COLO668 (cell line): Measurements from ENCODE around the gene CHMP4B.

ENCODE experiments used
- DNase-seq: peaks from one replicate; lab custom pipeline; 2025; ENCODE audit not compliant: unreplicated experiment; lab: John Stamatoyannopoulos, UW

CHMP4B gene

DNA sequence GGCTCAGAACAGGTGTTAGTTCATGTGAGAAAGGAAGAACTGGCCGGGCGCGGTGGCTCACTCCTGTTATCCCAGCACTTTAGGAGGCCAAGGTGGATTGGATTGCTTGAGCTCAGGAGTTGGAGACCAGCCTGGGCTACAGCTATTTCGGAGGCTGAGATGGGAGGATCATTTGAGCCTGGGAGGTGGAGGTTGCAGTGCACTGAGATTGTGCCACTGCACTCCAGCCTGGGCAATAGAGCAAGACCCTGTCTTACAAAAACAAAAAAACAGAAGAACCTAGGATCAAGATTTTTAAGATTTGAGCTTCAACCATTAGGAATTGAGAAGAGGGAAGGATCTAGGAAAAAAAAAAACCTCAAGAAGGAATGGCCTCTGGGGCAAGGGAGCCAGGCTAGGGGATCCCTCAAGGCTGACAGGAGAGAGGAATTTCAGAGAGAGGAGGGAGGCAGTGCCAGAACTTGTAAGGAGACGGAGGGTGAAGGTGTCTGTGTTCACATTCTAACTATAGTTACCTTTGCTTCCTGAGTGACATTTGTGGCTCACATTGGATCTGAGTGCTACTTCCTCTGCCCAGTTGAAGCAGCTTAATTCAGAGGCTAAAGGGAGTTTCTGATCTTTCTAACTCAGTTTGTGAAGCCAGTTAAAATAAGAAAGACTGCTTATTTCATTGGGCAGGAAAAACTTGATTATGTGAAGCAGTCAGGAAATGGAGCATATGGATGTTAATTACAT lies 26.1 kb downstream of the CHMP4B start:
- DNase-seq, result no peak

DNA sequence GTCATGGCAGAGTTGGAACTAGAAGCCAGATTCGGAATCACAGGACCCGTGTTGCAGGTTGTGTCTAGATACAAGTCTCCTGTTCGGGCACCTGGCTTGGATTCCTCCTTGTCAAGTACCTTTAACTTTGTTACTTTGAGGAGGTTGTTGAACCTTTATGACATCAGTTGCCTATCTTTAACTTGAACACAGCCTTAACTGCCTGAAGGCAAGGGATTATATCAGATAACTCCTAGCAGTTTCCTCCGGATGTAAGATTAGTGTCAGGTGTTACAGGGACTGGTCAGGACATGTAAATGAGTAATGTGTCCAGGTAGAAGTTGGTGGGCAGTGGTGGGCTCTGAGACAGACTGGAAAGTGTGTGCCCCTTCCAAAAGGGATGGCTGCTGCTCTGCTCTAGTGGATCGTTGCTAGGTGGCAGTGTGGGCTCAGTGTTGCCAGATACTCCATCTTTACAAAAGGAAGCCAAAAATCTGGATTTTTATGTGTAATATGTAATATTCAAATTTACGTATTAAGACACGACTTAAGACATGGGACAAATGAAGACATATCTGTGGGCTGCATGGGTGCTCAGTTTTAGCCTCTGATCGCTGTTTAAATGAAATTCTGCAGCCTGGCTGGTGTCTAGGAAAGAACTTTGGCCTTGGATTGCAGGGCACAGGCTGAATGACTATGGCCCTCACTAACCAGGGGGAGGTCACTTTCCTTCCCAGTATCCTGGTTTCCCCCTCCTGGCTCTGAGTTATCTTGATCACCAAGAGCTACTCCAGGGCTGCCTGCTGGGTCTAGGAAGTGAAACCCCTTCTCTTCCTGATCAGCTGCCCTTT lies 27.1 kb downstream of the CHMP4B start:
- no peak for DNase-seq

DNA sequence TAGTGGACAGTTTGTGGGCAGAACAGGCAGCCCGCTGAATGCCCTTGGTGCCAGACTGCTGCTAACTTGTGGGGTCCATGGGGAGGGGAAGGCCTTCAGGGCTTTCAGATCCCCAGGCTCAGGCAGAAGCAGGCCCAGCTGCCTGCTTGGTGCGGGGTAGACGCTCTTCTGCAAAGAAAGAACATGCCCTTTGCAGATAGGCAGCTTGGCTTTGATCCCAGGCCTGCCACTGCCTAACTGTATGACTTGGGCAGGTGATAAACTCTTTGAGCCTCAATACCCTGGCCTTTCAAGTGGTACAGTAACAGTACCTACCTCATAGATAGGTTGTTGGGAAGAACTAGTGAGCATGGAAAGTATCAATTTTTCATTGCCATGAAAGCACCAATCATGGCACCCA lies 28.4 kb downstream of the CHMP4B start:
- DNase-seq, result no peak

DNA sequence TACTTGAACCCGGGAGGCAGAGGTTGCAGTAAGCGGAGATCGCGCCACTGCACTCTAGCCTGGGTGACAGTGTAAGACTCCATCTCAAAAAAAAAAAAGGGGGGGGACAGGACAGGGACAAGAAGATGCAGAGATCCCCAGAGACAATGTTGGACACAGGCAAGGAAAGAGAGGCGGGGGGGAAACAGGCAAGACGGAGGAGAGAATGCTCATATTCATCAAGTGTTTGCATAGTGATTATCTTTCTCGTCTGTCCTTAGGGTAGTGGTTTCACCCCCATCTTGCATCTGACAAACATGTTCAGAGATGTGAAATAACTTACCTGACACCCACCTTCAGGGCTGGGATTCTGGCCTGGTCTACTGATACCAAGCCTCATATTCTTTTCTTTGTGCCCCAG lies 29.0 kb downstream of the CHMP4B start:
- DNase-seq, result no peak

DNA sequence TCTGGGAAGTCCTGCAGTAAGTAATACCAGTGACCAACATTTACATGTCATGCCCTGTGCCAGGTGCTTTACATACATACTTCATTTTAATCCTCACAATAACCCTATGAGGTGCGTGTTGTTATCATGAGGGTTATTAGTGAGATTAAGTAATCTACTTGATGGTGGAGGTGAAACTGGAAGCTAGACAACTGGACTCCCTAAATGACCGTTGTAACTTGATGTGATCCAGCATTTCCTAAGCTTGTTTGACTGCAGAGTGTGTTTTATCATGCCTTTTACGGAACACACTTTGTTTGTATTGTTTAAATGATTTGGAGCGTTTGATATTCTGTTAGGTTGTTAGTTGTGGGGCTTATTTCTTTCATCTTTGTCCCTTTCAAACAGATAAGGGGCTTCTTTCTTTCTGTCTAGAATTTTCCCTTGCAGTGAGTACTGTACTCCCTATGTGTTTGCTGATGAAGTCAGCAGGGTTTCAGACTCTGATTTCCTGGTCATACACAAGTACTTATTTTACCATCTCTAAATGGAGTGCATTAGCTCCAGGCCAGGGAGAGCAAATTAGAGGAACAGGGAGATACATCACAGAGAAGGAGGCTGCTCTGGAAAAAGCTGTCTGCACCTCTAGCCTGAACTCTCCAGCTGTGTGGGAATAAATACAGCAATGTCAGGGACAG lies 29.7 kb downstream of the CHMP4B start:
- DNase-seq, result no peak

DNA sequence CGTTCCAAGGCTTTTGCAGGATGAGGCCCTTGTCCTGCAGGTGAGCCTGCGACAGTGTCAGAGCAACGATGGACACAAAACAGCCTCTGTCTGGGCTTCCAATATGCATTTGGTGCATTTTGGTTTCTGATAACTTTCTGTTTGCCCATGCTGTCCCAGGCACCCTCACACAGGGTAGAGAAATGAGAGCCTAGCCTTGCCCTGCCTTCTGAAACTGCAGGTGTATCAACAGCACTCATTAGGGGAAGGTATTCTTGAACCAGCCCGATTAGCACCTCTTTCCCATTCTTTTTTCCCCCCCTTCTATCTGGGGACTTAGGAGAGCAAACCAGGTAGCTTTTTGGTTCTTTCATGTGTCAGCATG lies 30.3 kb downstream of the CHMP4B start:
- DNase-seq, result no peak

DNA sequence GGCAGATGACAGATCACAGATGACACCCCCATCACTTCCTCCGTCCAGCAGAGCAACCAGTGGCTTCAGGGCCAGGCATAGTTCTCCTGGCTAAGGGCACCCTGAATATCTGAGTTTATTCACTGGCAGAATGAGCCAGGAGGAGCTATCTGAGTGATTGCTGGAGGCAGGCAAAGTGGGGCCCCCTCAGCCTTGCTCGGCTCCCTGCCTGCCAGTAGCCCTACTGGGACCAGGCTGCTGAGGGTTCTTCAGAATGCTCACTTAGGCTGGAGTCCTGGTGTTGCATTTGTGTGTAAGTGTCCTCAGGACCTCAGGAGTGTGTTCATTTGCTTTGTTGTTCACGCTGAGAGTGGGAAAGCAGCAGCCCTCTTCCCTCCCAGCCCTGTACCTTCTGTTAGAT lies 31.2 kb downstream of the CHMP4B start:
- no peak for DNase-seq

DNA sequence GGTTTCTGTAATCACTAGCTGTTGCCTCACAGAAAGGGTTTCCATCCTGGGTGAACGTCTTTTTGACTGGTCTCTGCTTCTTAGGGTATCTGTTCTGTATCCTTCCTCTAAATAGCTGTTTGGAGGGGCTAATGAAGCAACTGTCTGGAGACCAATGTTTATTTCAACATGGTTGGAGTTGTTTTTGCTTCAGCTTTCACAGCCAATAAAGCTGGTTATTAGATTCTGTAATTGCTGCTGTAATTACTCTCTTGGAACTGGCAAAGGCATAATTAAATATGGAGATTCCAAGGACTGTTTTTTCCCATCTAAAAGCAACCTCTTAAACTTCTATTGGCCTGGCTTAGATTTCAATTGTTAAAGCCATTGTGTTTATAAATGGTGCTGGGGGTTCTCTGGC lies 31.9 kb downstream of the CHMP4B start:
- no peak for DNase-seq

DNA sequence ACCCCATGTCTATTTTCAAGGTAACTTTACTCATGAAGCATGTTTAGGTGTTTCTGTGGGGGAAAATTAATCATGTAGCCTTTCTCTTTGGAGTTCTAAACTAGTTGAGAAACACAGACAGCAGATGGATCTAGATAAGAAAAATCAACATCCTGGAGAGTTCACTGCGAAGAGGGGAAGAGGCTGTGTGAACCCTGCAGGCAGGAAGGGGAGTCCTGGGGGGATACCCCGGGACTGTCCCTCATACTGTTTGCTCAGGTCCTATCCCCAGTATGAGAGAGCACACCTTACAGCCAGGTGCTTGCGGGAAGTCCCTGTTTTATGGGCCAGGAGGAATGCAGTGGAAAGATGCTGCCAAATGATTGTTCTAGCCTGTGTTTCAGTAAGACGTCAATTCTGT lies 32.7 kb downstream of the CHMP4B start:
- DNase-seq, result no peak

DNA sequence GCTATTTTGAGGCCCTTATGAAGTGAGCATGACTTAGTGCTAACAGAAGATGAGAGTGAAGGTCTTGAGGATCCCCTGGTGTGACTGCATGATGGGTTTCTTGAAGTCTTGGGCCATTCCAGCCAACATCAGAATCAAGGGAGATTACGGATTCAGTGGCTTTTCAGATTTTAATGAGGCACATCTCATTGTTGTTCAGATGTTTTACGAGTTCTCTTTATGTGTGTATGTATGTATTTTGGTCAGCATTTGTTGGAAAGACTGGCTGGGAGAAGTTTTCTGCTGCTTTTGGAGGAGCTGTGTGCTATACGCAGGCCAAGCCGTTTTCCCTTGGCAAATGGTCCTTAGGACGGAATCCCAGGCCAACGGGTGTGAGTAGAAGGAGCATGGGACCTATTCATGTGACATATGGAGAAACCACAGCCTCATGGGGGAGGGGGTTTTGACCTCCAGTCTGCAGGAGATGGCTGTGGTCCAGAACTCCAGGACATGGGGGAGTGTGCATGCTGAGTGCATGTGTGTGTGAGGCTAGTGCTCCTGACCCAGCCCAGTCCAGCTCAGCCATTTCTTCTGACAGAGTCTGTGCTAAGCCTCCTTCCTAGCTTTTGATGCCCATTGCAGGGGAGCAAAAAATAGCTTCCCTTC lies 35.3 kb downstream of the CHMP4B start:
- no peak for DNase-seq

DNA sequence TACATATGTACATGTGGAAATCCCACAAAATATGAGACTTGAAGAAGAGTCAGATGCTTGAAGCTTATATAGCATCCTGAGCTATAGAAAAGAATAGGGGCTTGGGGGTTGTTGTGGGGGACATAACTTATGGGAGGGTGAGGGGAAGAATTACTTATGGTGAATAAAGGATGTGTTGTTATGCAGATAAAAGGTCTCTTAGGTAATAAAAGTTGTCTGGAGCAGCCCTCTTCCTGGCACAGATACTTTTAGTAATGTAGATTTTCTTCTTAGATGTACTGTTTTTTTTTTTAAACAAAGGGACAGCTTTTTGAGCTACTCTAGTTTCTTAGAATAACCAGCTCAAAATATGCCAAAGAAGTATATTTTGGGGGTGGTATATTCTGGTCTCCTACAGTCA lies 35.9 kb downstream of the CHMP4B start:
- DNase-seq, result no peak

DNA sequence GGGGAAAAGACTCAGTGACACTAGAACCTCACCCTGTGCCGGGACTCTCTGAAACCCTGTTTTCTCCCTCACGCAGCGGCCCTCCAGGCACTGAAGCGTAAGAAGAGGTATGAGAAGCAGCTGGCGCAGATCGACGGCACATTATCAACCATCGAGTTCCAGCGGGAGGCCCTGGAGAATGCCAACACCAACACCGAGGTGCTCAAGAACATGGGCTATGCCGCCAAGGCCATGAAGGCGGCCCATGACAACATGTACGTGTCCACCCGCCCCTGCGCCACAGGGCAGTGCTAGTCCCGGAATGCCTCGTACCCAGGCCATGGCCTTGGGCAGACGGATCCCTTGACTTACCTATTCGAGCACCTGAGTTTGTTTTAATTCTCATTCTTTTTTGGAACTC lies 37.2 kb downstream of the CHMP4B start:
- DNase-seq, result no peak

DNA sequence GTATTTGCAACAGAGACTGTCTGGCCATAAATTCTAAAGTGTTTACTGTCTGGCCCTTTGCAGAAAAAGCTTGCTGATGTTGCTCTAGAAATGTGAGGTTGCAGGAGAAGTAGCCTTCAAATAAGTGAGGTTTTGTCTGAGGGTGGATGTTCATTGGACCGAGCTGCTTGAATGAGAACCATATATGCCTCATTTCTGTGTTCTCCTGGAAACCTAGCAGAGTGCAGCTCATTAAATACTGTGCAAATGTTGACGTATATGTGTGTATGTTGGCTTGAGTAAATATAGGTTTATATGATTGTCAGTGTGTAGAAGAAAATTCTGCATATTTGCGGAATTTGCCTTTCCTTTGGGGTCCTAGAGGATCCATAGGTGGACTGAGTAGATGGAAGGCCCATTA lies 39.0 kb downstream of the CHMP4B start:
- no peak for DNase-seq

DNA sequence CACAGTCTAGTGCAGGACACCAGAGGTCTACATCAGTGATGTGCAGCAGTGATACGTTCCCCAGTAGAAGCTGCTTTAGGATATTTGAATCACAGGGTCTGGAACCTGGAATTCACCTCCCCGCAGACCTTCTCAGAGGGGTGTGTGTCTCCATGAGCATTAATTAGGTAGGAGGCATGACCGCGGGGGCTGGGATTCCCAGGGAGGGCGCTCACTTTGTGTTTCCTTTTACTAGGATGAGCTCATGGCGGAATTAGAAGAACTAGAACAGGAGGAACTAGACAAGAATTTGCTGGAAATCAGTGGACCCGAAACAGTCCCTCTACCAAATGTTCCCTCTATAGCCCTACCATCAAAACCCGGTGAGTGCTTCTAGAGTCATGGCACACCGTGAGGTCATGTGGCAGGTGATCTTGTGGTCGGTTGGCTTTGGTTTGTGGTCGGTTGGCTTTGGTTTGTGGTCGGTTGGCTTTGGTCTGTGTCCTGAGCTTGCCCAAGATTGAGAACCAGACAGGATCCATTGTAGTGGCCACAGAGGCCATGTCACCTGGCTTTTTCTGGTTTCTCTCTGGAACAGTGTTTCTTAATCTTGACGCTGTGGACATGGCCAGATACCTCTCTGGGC lies 40.8 kb downstream of the CHMP4B start:
- no peak for DNase-seq

DNA sequence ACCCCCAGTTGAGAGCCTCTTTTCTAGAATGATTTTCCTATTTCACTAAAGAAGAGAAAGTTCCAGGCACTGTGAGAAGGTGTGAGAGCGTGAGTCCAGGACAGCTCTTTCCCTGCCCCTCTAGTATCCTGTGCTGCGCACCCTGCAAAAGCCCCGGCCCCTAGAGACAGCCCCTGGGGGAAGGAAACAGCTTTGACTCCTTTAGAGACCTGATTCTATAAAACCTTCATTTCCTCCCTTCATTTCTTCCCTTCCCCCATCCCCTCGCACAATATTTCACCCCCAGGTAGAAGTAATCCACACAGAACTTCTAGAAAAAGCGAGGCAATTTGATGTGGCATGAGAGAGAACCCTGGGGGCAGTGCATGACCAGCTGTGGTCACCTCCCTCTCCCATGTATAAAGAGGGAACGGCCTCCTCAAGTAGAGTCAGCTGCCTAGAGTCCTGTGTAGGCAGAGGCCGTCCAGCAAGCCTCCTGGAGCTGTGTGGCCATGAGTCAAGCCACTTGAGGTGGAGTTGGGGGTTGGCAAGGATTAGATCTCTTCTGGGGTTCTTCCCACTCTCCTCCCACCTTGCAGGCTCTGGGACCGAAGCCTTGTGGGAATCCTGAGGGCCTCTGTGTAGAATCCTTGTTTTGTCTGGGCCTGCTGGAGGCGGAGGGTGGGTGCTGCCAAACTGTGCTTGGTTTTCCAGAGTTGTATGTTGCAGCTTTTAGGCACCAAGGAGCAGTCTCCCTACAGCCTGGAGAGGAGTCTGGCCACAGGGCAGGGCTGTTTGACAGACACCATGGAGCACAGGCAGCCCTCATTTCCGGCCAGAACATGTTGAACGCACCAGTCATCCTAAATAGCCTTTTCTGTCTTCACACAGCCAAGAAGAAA lies 41.7 kb downstream of the CHMP4B start:
- no peak for DNase-seq

DNA sequence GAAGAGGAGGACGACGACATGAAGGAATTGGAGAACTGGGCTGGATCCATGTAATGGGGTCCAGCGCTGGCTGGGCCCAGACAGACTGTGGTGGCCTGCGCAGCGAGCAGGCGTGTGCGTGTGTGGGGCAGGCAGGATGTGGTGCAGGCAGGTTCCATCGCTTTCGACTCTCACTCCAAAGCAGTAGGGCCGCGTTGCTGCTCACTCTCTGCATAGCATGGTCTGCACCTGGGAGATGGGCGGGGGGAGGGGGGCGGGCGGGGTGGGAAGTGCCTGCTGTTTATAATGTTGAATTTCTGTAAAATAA lies 42.3 kb downstream of the CHMP4B start:
- no peak for DNase-seq

DNA sequence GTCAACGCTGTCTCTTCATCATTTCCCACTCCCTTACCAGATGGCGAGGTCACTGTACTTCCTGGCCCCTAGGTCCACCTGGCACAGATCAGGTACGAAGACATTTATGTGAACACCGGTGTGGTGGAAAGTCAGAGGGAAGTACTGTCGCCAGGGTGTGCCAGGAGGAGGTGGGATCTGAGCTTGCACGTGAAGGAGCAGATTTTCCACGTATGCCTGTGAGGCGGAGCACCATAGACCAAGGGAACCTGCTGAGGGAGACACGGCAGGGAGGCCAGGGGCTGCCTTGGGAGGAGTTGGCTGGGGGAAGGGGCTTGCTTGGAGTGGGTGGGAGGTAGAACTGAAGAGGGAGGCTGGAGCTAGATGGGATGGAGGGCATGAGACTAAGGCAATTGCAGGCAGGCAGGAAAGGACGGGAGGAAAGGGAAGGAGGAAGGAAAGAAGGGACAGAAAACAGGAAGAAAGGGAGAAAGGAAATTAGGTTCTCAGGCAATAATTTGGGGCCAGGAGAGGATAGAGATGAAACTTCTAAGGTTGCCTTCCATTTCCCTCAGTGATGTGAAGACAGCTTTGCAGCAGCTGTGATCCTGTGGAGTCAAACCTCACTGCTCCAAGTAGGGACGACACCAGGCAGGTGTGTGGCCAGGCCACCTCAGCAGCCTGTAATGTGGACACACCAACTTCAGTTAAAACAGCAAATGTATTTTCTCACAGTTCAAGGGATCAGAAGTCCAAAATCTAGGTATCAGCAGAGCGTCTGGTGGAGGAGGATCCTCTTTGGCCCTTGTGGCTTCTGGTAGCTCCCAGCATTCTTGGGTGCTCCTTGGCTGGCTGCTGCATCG lies 46.8 kb downstream of the CHMP4B start:
- no peak for DNase-seq

DNA sequence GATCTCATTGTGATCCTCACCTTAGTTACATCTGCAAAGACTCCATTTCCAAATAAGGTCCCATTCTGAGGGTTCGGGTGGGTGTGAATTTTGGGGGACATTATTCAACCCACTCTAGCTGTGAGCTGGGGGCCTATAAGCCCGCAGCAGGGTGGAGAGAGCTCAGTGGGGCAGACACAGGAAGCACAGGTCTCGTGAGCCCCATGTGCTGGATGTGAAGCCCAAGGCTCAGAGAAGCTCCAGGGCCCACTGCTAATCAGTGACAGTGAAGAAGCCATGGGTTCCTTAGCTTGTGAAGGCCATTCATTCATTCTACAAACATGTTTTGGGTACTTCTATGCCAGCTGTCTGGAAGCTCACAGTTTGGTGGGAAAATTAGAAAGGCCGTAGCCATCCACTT lies 47.5 kb downstream of the CHMP4B start:
- no peak for DNase-seq

DNA sequence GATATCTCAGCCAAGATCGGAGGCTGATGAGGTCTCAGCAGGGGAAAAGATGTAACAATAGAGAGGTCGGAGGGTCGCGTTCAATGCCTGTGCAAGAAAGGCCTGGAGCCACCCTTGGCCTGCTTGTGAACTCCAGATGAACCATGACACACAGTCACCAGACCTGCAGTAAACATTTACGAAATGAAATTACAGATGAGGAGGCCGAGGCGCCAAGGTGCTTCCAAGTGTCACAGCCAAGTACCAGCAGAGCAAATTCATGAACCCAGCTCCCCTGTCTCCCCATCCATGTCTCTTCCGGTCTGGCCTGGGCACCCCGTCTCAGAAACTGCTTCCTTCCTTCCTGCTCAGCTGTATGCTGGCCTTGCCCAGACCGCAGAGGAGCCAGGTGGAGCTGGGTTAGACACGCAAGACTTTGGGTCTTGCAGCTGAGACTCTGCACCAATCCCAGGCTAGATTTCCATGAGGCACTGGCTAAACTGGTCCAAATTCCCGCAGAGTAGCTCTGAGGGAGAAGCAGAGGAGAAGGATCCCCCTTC lies 48.1 kb downstream of the CHMP4B start:
- DNase-seq, result no peak
